HCT116 (cell line): Measurements from ENCODE around the gene LBHD1.

Experiments used
- EGR1 ChIP-seq: IDR thresholded peaks from 2 replicates; pipeline ENCODE4 v1.6.1; 2012; ENCODE audit warnings: low read depth
- ELF1 ChIP-seq: IDR thresholded peaks from 2 replicates; pipeline ENCODE4 v1.6.1; 2012; ENCODE audit warnings: low read depth, borderline replicate concordance
- EZH2 ChIP-seq: fragments of 200-600 bp; sonication (generic); IDR thresholded peaks from 2 replicates; pipeline ENCODE4 v1.6.1; 2017; ENCODE audit warnings: antibody characterized with exemption, mixed run types
- EZH2phosphoT487 ChIP-seq: fragments of 200-600 bp; IDR thresholded peaks from 2 replicates; pipeline ENCODE4 v1.6.1; 2018; ENCODE audit warnings: antibody characterized with exemption, borderline replicate concordance
- POLR2A ChIP-seq: IDR thresholded peaks from 2 replicates; pipeline ENCODE4 v1.7.0; 2011; ENCODE audit warnings: borderline replicate concordance; ENCODE audit not compliant: insufficient read depth, insufficient read length; ENCODE audit errors: extremely low read depth
- POLR2AphosphoS5 ChIP-seq: IDR thresholded peaks from 2 replicates; pipeline ENCODE4 v1.6.1; 2011; ENCODE audit warnings: mild to moderate bottlenecking, low read depth, low read length, moderate library complexity
- RAD21 ChIP-seq: IDR thresholded peaks from 2 replicates; pipeline ENCODE4 v1.6.1; 2012; ENCODE audit warnings: low read depth, mild to moderate bottlenecking
- SIN3A ChIP-seq: IDR thresholded peaks from 2 replicates; pipeline ENCODE4 v1.6.1; 2012; ENCODE audit warnings: low read depth
- SRF ChIP-seq: IDR thresholded peaks from 2 replicates; pipeline ENCODE4 v1.6.1; 2012; ENCODE audit warnings: low read depth
- ZBTB33 ChIP-seq: IDR thresholded peaks from 2 replicates; pipeline ENCODE4 v1.6.1; 2011; ENCODE audit warnings: mild to moderate bottlenecking, low read length, moderate library complexity; ENCODE audit not compliant: insufficient replicate concordance; ENCODE audit errors: extremely low read depth
- ZFX ChIP-seq: fragments of 450-650 bp; IDR thresholded peaks from 2 replicates; pipeline ENCODE4 v1.6.1; 2017
- ZNF274 ChIP-seq: fragments of 200-500 bp; sonication (Bioruptor generic); IDR thresholded peaks from 2 replicates; pipeline ENCODE4 v1.6.1; 2014; ENCODE audit warnings: mild to moderate bottlenecking, low read depth, low read length, inconsistent platforms
- TF ChIP-seq, protein P1 (sequence below), 3 experiments: fragments of 200-600 bp in 1 of 3; sonication (generic) in 1 of 3; IDR thresholded peaks in 2 of 3; conservative IDR thresholded peaks in 1 of 3; 2 replicates each; pipeline ENCODE4 v1.5.1; 2012 to 2017; ENCODE audit warnings: low read depth in 2 of 3, low read length in 2 of 3, antibody characterized with exemption in 1 of 3, borderline replicate concordance in 1 of 3, control low read depth in 1 of 3, mild to moderate bottlenecking in 1 of 3, mixed read lengths in 1 of 3, mixed run types in 1 of 3, moderate library complexity in 1 of 3; ENCODE audit not compliant: insufficient read depth in 1 of 3
- TF ChIP-seq, protein P2 (sequence below): IDR thresholded peaks from 2 replicates; pipeline ENCODE4 v1.6.1; 2012

DNA sequence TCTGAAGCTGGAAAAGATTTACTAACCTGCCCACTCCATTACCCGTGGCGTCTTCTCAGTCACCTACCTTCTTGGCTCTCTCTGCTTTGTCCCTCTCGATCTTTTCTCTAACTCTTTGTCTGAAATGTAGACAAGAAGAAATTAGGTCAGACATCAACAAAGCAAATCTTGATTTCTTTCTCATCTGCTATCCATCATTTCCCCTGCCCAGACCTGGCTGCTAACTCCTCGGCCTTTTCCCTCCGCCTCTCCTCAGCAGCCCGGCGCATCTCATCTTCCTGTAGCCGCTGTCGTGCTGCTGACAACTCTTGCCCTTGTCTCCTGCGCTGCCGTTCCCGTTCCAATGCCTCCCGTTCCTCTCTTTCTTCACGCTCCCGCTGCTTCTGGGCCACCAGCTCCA is 5.6 kb upstream of the LBHD1 start:
- TF ChIP-seq EZH2 (no peak), ZBTB33 (no peak), SRF (no peak), POLR2A (no peak), ELF1 (no peak), ZFX (no peak), SIN3A (no peak), RAD21 (no peak), POLR2AphosphoS5 (no peak), EZH2phosphoT487 (no peak), ZNF274 (no peak), EGR1 (no peak)
- TF ChIP-seq, protein P1, sequence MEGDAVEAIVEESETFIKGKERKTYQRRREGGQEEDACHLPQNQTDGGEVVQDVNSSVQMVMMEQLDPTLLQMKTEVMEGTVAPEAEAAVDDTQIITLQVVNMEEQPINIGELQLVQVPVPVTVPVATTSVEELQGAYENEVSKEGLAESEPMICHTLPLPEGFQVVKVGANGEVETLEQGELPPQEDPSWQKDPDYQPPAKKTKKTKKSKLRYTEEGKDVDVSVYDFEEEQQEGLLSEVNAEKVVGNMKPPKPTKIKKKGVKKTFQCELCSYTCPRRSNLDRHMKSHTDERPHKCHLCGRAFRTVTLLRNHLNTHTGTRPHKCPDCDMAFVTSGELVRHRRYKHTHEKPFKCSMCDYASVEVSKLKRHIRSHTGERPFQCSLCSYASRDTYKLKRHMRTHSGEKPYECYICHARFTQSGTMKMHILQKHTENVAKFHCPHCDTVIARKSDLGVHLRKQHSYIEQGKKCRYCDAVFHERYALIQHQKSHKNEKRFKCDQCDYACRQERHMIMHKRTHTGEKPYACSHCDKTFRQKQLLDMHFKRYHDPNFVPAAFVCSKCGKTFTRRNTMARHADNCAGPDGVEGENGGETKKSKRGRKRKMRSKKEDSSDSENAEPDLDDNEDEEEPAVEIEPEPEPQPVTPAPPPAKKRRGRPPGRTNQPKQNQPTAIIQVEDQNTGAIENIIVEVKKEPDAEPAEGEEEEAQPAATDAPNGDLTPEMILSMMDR (IDR thresholded peaks at IDR 0.05 in 2 of 3, conservative IDR thresholded peaks at IDR 0.05 in 1 of 3; ENCODE audit: borderline replicate concordance in 1 of 3, insufficient read depth in 1 of 3, low read depth in 2 of 3, low read length in 2 of 3) = no peak
- TF ChIP-seq, protein P2, sequence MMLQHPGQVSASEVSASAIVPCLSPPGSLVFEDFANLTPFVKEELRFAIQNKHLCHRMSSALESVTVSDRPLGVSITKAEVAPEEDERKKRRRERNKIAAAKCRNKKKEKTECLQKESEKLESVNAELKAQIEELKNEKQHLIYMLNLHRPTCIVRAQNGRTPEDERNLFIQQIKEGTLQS = no peak
